ENCODE data around the gene ETV1.

GRCh38 chr7:13988731-13989125 is 738 bp downstream of the ETV1 start:
- TF ChIP-seq CTCF (IDR thresholded peaks at IDR 0.05) (no peak), POLR2A (IDR thresholded peaks at IDR 0.05) (no peak)
